ENCODE measurements around the gene TEKT1. TPM values are rescaled to one million over a fixed set of nuclear protein-coding genes. Genes with fewer than 3 reads are reported as not detected.
"Not testable (repeated sequence)": the region's sequence is repeated elsewhere in the genome, so short reads cannot be mapped to it uniquely, and the experiment has no call there.

TEKT1 gene
- total RNA-seq, 1 experiment from 2014 or later: not detected

GRCh38 chr17:6780886-6781285 lies 50.6 kb downstream of the TEKT1 start:
- DNase-seq (ENCODE audit: low read depth): no peak
- in situ Hi-C loops (cut with HindIII; ENCODE audit: low pct_unique_long_range_greater_than_20kb, low sequenced_read_pairs): no loop called here

- in situ Hi-C loops (cut with HindIII; ENCODE audit: low pct_unique_long_range_greater_than_20kb, low sequenced_read_pairs): no loop called here
- no peak for DNase-seq (ENCODE audit: low read depth)
These were observed 51.5 kb downstream of the TEKT1 start for GRCh38 chr17:6780001-6780400.

GRCh38 chr17:6779411-6779810 lies 52.1 kb downstream of the TEKT1 start:
- in situ Hi-C loops (cut with HindIII; ENCODE audit: low pct_unique_long_range_greater_than_20kb, low sequenced_read_pairs): no loop called here
- no peak for DNase-seq (ENCODE audit: low read depth)

- in situ Hi-C loops (cut with HindIII; ENCODE audit: low pct_unique_long_range_greater_than_20kb, low sequenced_read_pairs): no loop called here
- no peak for DNase-seq (ENCODE audit: low read depth)
These were observed 55.6 kb downstream of the TEKT1 start, which contains the start of gene FBXO39 for GRCh38 chr17:6775871-6776405. Gene FBXO39 (plus strand): TSS chr17:6776215. CDS start chr17:6779869, 3,654 bp downstream.

- DNase-seq (ENCODE audit: low read depth); in situ Hi-C loops (cut with HindIII; ENCODE audit: low pct_unique_long_range_greater_than_20kb, low sequenced_read_pairs): not testable (repeated sequence)
These were observed 56.6 kb downstream of the TEKT1 start for GRCh38 chr17:6774906-6775305.

GRCh38 chr17:6772016-6772415 lies 59.5 kb downstream of the TEKT1 start:
- in situ Hi-C loops (cut with HindIII; ENCODE audit: low pct_unique_long_range_greater_than_20kb, low sequenced_read_pairs): no loop called here
- DNase-seq (ENCODE audit: low read depth): no peak

- no peak for DNase-seq (ENCODE audit: low read depth)
- in situ Hi-C loops (cut with HindIII; ENCODE audit: low pct_unique_long_range_greater_than_20kb, low sequenced_read_pairs): no loop called here
These were observed 63.1 kb downstream of the TEKT1 start for GRCh38 chr17:6768447-6768846.

- in situ Hi-C loops (cut with HindIII; ENCODE audit: low pct_unique_long_range_greater_than_20kb, low sequenced_read_pairs): no loop called here
- no peak for DNase-seq (ENCODE audit: low read depth)
These were observed 69.8 kb downstream of the TEKT1 start for GRCh38 chr17:6761779-6762178.

GRCh38 chr17:6757747-6758146 lies 73.8 kb downstream of the TEKT1 start:
- no peak for DNase-seq (ENCODE audit: low read depth)
- in situ Hi-C loops (cut with HindIII; ENCODE audit: low pct_unique_long_range_greater_than_20kb, low sequenced_read_pairs): no loop called here

GRCh38 chr17:6756425-6757031 lies 75.0 kb downstream of the TEKT1 start:
- in situ Hi-C loops (cut with HindIII; ENCODE audit: low pct_unique_long_range_greater_than_20kb, low sequenced_read_pairs): no loop called here
- DNase-seq (ENCODE audit: low read depth): no peak

- in situ Hi-C loops (cut with HindIII; ENCODE audit: low pct_unique_long_range_greater_than_20kb, low sequenced_read_pairs): no loop called here
- no peak for DNase-seq (ENCODE audit: low read depth)
These were observed 75.8 kb downstream of the TEKT1 start, which contains the start of gene XAF1 for GRCh38 chr17:6755731-6756184. Gene XAF1 (plus strand): TSS chr17:6756046. CDS start chr17:6756079, 33 bp downstream.

GRCh38 chr17:6755281-6755680 lies 76.2 kb downstream of the TEKT1 start:
- no peak for DNase-seq (ENCODE audit: low read depth)
- in situ Hi-C loops (cut with HindIII; ENCODE audit: low pct_unique_long_range_greater_than_20kb, low sequenced_read_pairs): no loop called here

- in situ Hi-C loops (cut with HindIII; ENCODE audit: low pct_unique_long_range_greater_than_20kb, low sequenced_read_pairs): no loop called here
- DNase-seq (ENCODE audit: low read depth): no peak
These were observed 78.0 kb downstream of the TEKT1 start for GRCh38 chr17:6753546-6753945.

- in situ Hi-C loops (cut with HindIII; ENCODE audit: low pct_unique_long_range_greater_than_20kb, low sequenced_read_pairs): no loop called here
- no peak for DNase-seq (ENCODE audit: low read depth)
These were observed 78.5 kb downstream of the TEKT1 start for GRCh38 chr17:6753006-6753445.

GRCh38 chr17:6752068-6752909 lies 79.2 kb downstream of the TEKT1 start:
- no peak for DNase-seq (ENCODE audit: low read depth)
- in situ Hi-C loops (cut with HindIII; ENCODE audit: low pct_unique_long_range_greater_than_20kb, low sequenced_read_pairs): no loop called here

- DNase-seq (ENCODE audit: low read depth): no peak
- in situ Hi-C loops (cut with HindIII; ENCODE audit: low pct_unique_long_range_greater_than_20kb, low sequenced_read_pairs): no loop called here
These were observed 82.0 kb downstream of the TEKT1 start for GRCh38 chr17:6749519-6749918.

- in situ Hi-C loops (cut with HindIII; ENCODE audit: low pct_unique_long_range_greater_than_20kb, low sequenced_read_pairs): no loop called here
- DNase-seq (ENCODE audit: low read depth): no peak
These were observed 82.9 kb downstream of the TEKT1 start for GRCh38 chr17:6748617-6749016.
